SK-N-SH (cell line): ENCODE results near the gene RRBP1.

Experiments
- ELF1 ChIP-seq: IDR thresholded peaks from 2 replicates; pipeline ENCODE4 v1.4.0; 2012
- MEF2A ChIP-seq: IDR thresholded peaks from 2 replicates; pipeline ENCODE4 v1.4.0; 2012; ENCODE audit warnings: low read depth, borderline replicate concordance
- NFIC ChIP-seq: IDR thresholded peaks from 2 replicates; pipeline ENCODE4 v1.4.0; 2012; ENCODE audit warnings: borderline replicate concordance
- RAD21 ChIP-seq: IDR thresholded peaks from 2 replicates; pipeline ENCODE4 v1.6.1; 2012; ENCODE audit warnings: mild to moderate bottlenecking, low read length
- YY1 ChIP-seq: IDR thresholded peaks from 2 replicates; pipeline ENCODE4 v1.4.0; 2012; ENCODE audit warnings: low read depth, mild to moderate bottlenecking
- TF ChIP-seq, protein P1 (sequence below): fragments of 200-600 bp; sonication (generic); IDR thresholded peaks from 2 replicates; pipeline ENCODE4 v1.6.1; 2017; ENCODE audit warnings: antibody characterized with exemption, mild to moderate bottlenecking, moderate library complexity

DNA sequence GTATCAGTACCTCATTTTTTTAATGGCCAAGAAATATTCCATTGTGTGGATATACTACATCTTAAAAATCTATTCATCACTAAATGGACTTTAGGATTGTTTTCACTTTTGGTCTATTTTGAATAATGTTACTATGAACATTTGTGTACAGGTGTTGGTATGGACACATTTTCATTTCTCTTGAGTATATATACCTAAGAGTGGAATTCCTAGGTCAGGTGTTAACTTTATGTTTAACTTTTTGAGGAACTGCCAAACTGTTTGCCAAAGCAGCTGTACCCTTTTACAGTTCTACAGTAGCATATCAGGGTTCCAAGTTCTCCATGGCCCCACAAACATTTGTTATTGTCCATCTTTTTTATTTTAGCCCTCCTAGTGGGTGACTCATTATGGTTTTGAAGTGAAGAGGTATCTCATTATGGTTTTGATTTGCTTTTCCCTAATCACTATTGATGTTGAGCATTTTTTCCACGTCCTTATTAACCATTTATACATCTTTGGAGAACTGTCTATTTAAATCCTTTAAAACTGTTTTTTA is 84.0 kb downstream of the RRBP1 start:
- TF ChIP-seq NFIC, result no peak
- no peak for TF ChIP-seq RAD21
- no peak for TF ChIP-seq MEF2A
- no peak for TF ChIP-seq ELF1
- TF ChIP-seq, protein P1, sequence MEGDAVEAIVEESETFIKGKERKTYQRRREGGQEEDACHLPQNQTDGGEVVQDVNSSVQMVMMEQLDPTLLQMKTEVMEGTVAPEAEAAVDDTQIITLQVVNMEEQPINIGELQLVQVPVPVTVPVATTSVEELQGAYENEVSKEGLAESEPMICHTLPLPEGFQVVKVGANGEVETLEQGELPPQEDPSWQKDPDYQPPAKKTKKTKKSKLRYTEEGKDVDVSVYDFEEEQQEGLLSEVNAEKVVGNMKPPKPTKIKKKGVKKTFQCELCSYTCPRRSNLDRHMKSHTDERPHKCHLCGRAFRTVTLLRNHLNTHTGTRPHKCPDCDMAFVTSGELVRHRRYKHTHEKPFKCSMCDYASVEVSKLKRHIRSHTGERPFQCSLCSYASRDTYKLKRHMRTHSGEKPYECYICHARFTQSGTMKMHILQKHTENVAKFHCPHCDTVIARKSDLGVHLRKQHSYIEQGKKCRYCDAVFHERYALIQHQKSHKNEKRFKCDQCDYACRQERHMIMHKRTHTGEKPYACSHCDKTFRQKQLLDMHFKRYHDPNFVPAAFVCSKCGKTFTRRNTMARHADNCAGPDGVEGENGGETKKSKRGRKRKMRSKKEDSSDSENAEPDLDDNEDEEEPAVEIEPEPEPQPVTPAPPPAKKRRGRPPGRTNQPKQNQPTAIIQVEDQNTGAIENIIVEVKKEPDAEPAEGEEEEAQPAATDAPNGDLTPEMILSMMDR, result no peak
- TF ChIP-seq YY1, result no peak
